NCI-H1417 (cell line): ENCODE data around the gene PGC.

ENCODE experiments used
- DNase-seq, 3 experiments: peaks; one replicate each; lab custom pipeline; 2025; lab: John Stamatoyannopoulos, UW

The PGC gene

GRCh38 chr6:41746107-41746506 lies 1.1 kb downstream of the PGC start:
- DNase-seq, result no peak

GRCh38 chr6:41744236-41744787 lies 2.9 kb downstream of the PGC start:
- no peak for DNase-seq

- no peak for DNase-seq
Observed at GRCh38 chr6:41743406-41744235, 3.6 kb downstream of the PGC start.

- no peak for DNase-seq
Observed at GRCh38 chr6:41741625-41742490, 5.3 kb downstream of the PGC start.

- no peak for DNase-seq
Observed at GRCh38 chr6:41740366-41741162, 6.6 kb downstream of the PGC start.

GRCh38 chr6:41739041-41739440 lies 8.2 kb downstream of the PGC start:
- DNase-seq, result no peak

- no peak for DNase-seq
Observed at GRCh38 chr6:41737591-41738130, 9.5 kb downstream of the PGC start.

- DNase-seq, result no peak
Observed at GRCh38 chr6:41736800-41737555, 10.2 kb downstream of the PGC start.

GRCh38 chr6:41736186-41736733 lies 10.9 kb downstream of the PGC start:
- DNase-seq, result no peak

GRCh38 chr6:41735427-41736185 lies 11.6 kb downstream of the PGC start, which contains the start of gene TFEB:
TSS of gene TFEB (minus strand) at chr6:41735608. CDS start at chr6:41691213, 44,395 bp downstream.
- DNase-seq, result peak; percentile 86 to 90 (median 90)

- peak; percentile 57 to 81 (median 76) for DNase-seq
Observed at GRCh38 chr6:41734666-41735426, 12.4 kb downstream of the PGC start.

GRCh38 chr6:41733707-41734665 lies 13.2 kb downstream of the PGC start:
- DNase-seq, result peak; percentile 55 to 95 (median 94)

GRCh38 chr6:41733360-41733706 lies 13.9 kb downstream of the PGC start:
- peak in 2 of 3 experiments; percentile 66 to 70 for DNase-seq

- DNase-seq, result peak in 2 of 3 experiments; percentile 74 to 85
Observed at GRCh38 chr6:41732591-41733359, 14.4 kb downstream of the PGC start.

GRCh38 chr6:41732149-41732548 lies 15.0 kb downstream of the PGC start:
- DNase-seq, result no peak

- no peak for DNase-seq
Observed at GRCh38 chr6:41731561-41732086, 15.6 kb downstream of the PGC start.
